ENCODE results near the gene PRORP.

DNA sequence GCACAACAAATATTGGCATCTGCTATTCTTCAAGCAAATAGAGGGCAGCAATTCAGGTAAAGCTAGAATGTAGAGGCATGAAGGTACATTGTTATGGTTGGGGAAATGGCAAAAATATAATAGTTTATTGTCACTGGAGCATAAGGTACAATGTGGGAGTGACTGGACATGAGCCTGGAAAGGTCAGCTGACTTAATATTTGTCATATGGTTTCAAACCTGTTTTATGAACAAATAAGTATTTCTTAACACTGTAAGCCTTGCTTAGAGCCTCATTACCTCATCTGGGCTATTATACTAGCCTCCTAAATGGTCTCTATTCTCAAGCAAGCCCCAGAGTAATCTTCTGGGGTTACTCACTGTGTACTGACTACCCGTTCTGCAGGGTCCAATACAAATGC, 42.6 kb upstream of the PRORP start:
- TF ChIP-seq POLR2AphosphoS5 (IDR thresholded peaks at IDR 0.05; ENCODE audit: low read depth, low read length) (no peak), POLR2A (IDR thresholded peaks at IDR 0.05; ENCODE audit: low read depth, low read length) (no peak), TAF1 (IDR thresholded peaks at IDR 0.05; ENCODE audit: low read depth, low read length) (no peak)

Measured in GM12891 (cell line).